K562 (cell line): ENCODE measurements around the gene NUP153. TPM values are rescaled to one million over a fixed set of nuclear protein-coding genes. Genes with fewer than 3 reads are reported as not detected.

Experiments
- FOXM1 ChIP-seq, 2 experiments: fragments of 450-650 bp in 1 of 2; sonication (generic) in 1 of 2; formaldehyde crosslinking in 1 of 2; IDR thresholded peaks; 2 replicates each; pipeline versions ENCODE4 v1.6.1 to v1.9.0; 2017 to 2022; ENCODE audit warnings: low read depth in 2 of 2, mild to moderate bottlenecking in 2 of 2, missing genetic modification reagents in 1 of 2, moderate library complexity in 1 of 2
- HNRNPUL1 ChIP-seq: fragments of 200-400 bp; formaldehyde crosslinking; IDR thresholded peaks from 2 replicates; pipeline ENCODE4 v1.6.1; 2017; ENCODE audit warnings: low read length
- HOMEZ ChIP-seq: fragments of 250-450 bp; sonication (Bioruptor Pico); IDR thresholded peaks from 2 replicates; pipeline ENCODE4 v1.4.0; 2020; ENCODE audit warnings: mild to moderate bottlenecking, moderate library complexity
- IRF2 ChIP-seq: sonication (generic); formaldehyde crosslinking; IDR thresholded peaks from 2 replicates; pipeline ENCODE4 v1.8.1; 2022; ENCODE audit warnings: mild to moderate bottlenecking, missing genetic modification reagents
- KAT8 ChIP-seq: fragments of 450-650 bp; IDR thresholded peaks from 2 replicates; pipeline ENCODE4 v1.6.1; 2016; ENCODE audit warnings: low read depth, mild to moderate bottlenecking
- NFIX ChIP-seq: fragments of 250-450 bp; sonication (Bioruptor Pico); IDR thresholded peaks from 2 replicates; pipeline ENCODE4 v1.4.0; 2020; ENCODE audit warnings: low read depth, mild to moderate bottlenecking, moderate library complexity
- NONO ChIP-seq, 2 experiments: fragments of 200-400 bp in 1 of 2; fragments of 450-650 bp in 1 of 2; formaldehyde crosslinking in 1 of 2; IDR thresholded peaks; 2 replicates each; pipeline ENCODE4 v1.6.1; 2017; ENCODE audit warnings: low read depth in 2 of 2, mild to moderate bottlenecking in 2 of 2, moderate library complexity in 2 of 2, low read length in 1 of 2
- NR0B1 ChIP-seq: fragments of 450-650 bp; IDR thresholded peaks from one replicate; pipeline ENCODE4 v1.6.1; 2018; ENCODE audit warnings: mild to moderate bottlenecking, moderate library complexity; ENCODE audit not compliant: partially characterized antibody
- NR2F6 ChIP-seq: fragments of 450-650 bp; formaldehyde crosslinking; IDR thresholded peaks from 2 replicates; pipeline ENCODE4 v1.4.0; 2020; ENCODE audit warnings: mild to moderate bottlenecking
- NR3C1 ChIP-seq: sonication (generic); formaldehyde crosslinking; IDR thresholded peaks from 2 replicates; pipeline ENCODE4 v1.8.1; 2022; ENCODE audit warnings: missing genetic modification reagents
- RBM34 ChIP-seq: fragments of 200-400 bp; formaldehyde crosslinking; IDR thresholded peaks from 2 replicates; pipeline ENCODE4 v1.6.1; 2018; ENCODE audit warnings: low read length, borderline replicate concordance; ENCODE audit not compliant: insufficient read depth
- SIRT6 ChIP-seq: IDR thresholded peaks from one replicate; pipeline ENCODE4 v1.6.1; 2012; ENCODE audit warnings: low read depth, mild to moderate bottlenecking, control low read depth, inconsistent platforms, low read length, moderate library complexity
- SMAD1 ChIP-seq: fragments of 150-350 bp; IDR thresholded peaks from 2 replicates; pipeline ENCODE4 v1.6.1; 2014; ENCODE audit warnings: low read length, low read depth; ENCODE audit not compliant: partially characterized antibody
- SUPT5H ChIP-seq: fragments of 450-650 bp; IDR thresholded peaks from 2 replicates; pipeline ENCODE4 v1.6.1; 2016
- ZNF217 ChIP-seq: sonication (generic); formaldehyde crosslinking; IDR thresholded peaks from 2 replicates; pipeline ENCODE4 v1.8.0; 2022; ENCODE audit warnings: mild to moderate bottlenecking, missing genetic modification reagents
- ZNF24 ChIP-seq: fragments of 450-650 bp; IDR thresholded peaks from 2 replicates; pipeline ENCODE4 v1.6.1; 2016
- ZNF584 ChIP-seq: fragments of 200-800 bp; sonication (Bioruptor generic); IDR thresholded peaks from 2 replicates; pipeline ENCODE4 v1.6.1; 2016; ENCODE audit warnings: low read depth, mild to moderate bottlenecking, missing genetic modification characterization, missing compliant biosample characterization
- polyA plus RNA-seq, 8 experiments: library from polyadenylated mRNA; depleted of rRNA in 4 of 8; stranded (reverse) in 5 of 8; unstranded in 3 of 8; fragments of >200 nt; fragmentation: Nextera tagmentation in 2 of 8; fragmentation: Illumina TruSeq in 1 of 8; extraction: Ambion mirVana in 2 of 8; extraction: Trizol in 1 of 8; gene quantifications; 2 replicates each; pipeline versions ENCODE4 v1.2.1 to v1.2.3, GENCODE V29; 2011 to 2014; ENCODE audit warnings: inconsistent platforms in 1 of 8, missing spikeins in 1 of 8
- total RNA-seq, 7 experiments: library from RNA; depleted of rRNA in 6 of 7; stranded (reverse); fragments of >200 nt in 6 of 7; fragmentation: Illumina TruSeq in 2 of 7; extraction: Trizol in 2 of 7; gene quantifications; 2 replicates each; pipeline versions ENCODE4 v1.2.1 to v1.2.3, GENCODE V29; 2011 to 2021; ENCODE audit warnings: low replicate concordance in 1 of 7
- TF ChIP-seq, protein P1 (sequence below), 2 experiments: IDR thresholded peaks; 2 replicates each; pipeline ENCODE4 v1.6.1; 2011; ENCODE audit warnings: borderline replicate concordance in 1 of 2, control low read depth in 1 of 2, low read depth in 1 of 2, low read length in 1 of 2, mild to moderate bottlenecking in 1 of 2, mixed read lengths in 1 of 2, moderate library complexity in 1 of 2; ENCODE audit not compliant: insufficient read depth in 1 of 2, insufficient read length in 1 of 2, poor library complexity in 1 of 2, severe bottlenecking in 1 of 2; ENCODE audit errors: extremely low read depth in 1 of 2
- TF ChIP-seq, protein P2 (sequence below): fragments of 450-650 bp; IDR thresholded peaks from 2 replicates; pipeline ENCODE4 v1.6.1; 2018; ENCODE audit not compliant: partially characterized antibody

Gene NUP153
- total and polyA plus RNA-seq, 9 of the 15 experiments (the other 6 are each of a cell fraction or from before 2014, with no cell fraction given): 21.9 to 110 (median 84.8) TPM

- TF ChIP-seq SMAD1 (no peak), HOMEZ (CRISPR knock-in tag) (no peak), HNRNPUL1 (no peak), SIRT6 (no peak), IRF2 (CRISPR knock-in tag) (no peak), NR3C1 (CRISPR knock-in tag) (no peak), KAT8 (no peak), NR2F6 (CRISPR knock-in tag) (no peak), RBM34 (no peak), NR0B1 (no peak), ZNF584 (CRISPR knock-in tag) (no peak), ZNF217 (no peak), SUPT5H (no peak), ZNF24 (peak; percentile 40; the same call in 1 of the 2 replicates), NFIX (CRISPR knock-in tag) (no peak), FOXM1 (IDR thresholded peaks at IDR 0.05; ENCODE audit: low read depth) (peak; percentile 55; the same call in 1 of the 2 replicates), FOXM1 (CRISPR knock-in tag; IDR thresholded peaks at IDR 0.05; ENCODE audit: low read depth) (no peak), NONO (IDR thresholded peaks at IDR 0.05; ENCODE audit: low read depth in 2 of 2, low read length in 1 of 2) (no peak)
- TF ChIP-seq, protein P1, sequence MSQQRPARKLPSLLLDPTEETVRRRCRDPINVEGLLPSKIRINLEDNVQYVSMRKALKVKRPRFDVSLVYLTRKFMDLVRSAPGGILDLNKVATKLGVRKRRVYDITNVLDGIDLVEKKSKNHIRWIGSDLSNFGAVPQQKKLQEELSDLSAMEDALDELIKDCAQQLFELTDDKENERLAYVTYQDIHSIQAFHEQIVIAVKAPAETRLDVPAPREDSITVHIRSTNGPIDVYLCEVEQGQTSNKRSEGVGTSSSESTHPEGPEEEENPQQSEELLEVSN (IDR thresholded peaks at IDR 0.05; ENCODE audit: borderline replicate concordance in 1 of 2, extremely low read depth in 1 of 2, insufficient read depth in 1 of 2, insufficient read length in 1 of 2, low read depth in 1 of 2, low read length in 1 of 2, poor library complexity in 1 of 2, severe bottlenecking in 1 of 2): no peak
- TF ChIP-seq, protein P2, sequence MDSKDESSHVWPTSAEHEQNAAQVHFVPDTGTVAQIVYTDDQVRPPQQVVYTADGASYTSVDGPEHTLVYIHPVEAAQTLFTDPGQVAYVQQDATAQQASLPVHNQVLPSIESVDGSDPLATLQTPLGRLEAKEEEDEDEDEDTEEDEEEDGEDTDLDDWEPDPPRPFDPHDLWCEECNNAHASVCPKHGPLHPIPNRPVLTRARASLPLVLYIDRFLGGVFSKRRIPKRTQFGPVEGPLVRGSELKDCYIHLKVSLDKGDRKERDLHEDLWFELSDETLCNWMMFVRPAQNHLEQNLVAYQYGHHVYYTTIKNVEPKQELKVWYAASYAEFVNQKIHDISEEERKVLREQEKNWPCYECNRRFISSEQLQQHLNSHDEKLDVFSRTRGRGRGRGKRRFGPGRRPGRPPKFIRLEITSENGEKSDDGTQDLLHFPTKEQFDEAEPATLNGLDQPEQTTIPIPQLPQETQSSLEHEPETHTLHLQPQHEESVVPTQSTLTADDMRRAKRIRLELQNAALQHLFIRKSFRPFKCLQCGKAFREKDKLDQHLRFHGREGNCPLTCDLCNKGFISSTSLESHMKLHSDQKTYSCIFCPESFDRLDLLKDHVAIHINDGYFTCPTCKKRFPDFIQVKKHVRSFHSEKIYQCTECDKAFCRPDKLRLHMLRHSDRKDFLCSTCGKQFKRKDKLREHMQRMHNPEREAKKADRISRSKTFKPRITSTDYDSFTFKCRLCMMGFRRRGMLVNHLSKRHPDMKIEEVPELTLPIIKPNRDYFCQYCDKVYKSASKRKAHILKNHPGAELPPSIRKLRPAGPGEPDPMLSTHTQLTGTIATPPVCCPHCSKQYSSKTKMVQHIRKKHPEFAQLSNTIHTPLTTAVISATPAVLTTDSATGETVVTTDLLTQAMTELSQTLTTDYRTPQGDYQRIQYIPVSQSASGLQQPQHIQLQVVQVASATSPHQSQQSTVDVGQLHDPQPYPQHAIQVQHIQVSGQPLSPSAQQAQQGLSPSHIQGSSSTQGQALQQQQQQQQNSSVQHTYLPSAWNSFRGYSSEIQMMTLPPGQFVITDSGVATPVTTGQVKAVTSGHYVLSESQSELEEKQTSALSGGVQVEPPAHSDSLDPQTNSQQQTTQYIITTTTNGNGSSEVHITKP: no peak
These were observed 6.0 kb downstream of the NUP153 start (continued) for GRCh38 chr6:17700421-17701416.
